SK-N-SH treated with all-trans-retinoic acid at 6 μM for 48 hours (cell line): ENCODE measurements around the gene MYO9A.

Source experiments
- ATAC-seq: fragments of 200-7000 bp; cut with Tn5 transposase; 3 replicates; pipeline ENCODE4 v1.9.1; 2020; ENCODE audit warnings: mild to moderate bottlenecking, moderate library complexity
- ARNTL ChIP-seq: fragments of 450-650 bp; formaldehyde crosslinking; IDR thresholded peaks from 2 replicates; pipeline ENCODE4 v1.5.0; 2020; ENCODE audit warnings: low read depth, mild to moderate bottlenecking, moderate library complexity, borderline replicate concordance
- BACH2 ChIP-seq: fragments of 250-450 bp; sonication (Bioruptor Pico); IDR thresholded peaks from 2 replicates; pipeline ENCODE4 v1.9.0; 2021; ENCODE audit warnings: mild to moderate bottlenecking, borderline replicate concordance
- CSDC2 ChIP-seq: fragments of 250-450 bp; sonication (Bioruptor Pico); IDR thresholded peaks from 2 replicates; pipeline ENCODE4 v1.5.0; 2020; ENCODE audit warnings: mild to moderate bottlenecking, moderate library complexity
- ESRRG ChIP-seq: fragments of 250-450 bp; sonication (Bioruptor Pico); IDR thresholded peaks from 2 replicates; pipeline ENCODE4 v1.6.1; 2021; ENCODE audit warnings: mild to moderate bottlenecking
- GLIS3 ChIP-seq: fragments of 250-450 bp; sonication (Bioruptor Pico); IDR thresholded peaks from 2 replicates; pipeline ENCODE4 v1.5.0; 2020; ENCODE audit warnings: mild to moderate bottlenecking, moderate library complexity
- ISL1 ChIP-seq: fragments of 250-450 bp; sonication (Bioruptor Pico); IDR thresholded peaks from 2 replicates; pipeline ENCODE4 v2.1.2; 2022; ENCODE audit warnings: mild to moderate bottlenecking, moderate library complexity
- OSR1 ChIP-seq: fragments of 250-450 bp; sonication (Bioruptor Pico); IDR thresholded peaks from 2 replicates; pipeline ENCODE4 v1.8.0; 2022; ENCODE audit warnings: moderate library complexity, mild to moderate bottlenecking, inconsistent platforms
- RARB ChIP-seq: fragments of 250-450 bp; sonication (Bioruptor Pico); IDR thresholded peaks from 2 replicates; pipeline ENCODE4 v1.8.0; 2021; ENCODE audit warnings: mild to moderate bottlenecking, moderate library complexity
- SNAI2 ChIP-seq: fragments of 250-450 bp; sonication (Bioruptor Pico); IDR thresholded peaks from 2 replicates; pipeline ENCODE4 v1.5.0; 2020; ENCODE audit warnings: mild to moderate bottlenecking, moderate library complexity
- TCF4 ChIP-seq: fragments of 250-450 bp; sonication (Bioruptor Pico); IDR thresholded peaks from 2 replicates; pipeline ENCODE4 v1.8.0; 2021; ENCODE audit warnings: mild to moderate bottlenecking, moderate library complexity, borderline replicate concordance
- TOX ChIP-seq: fragments of 250-450 bp; sonication (Bioruptor Pico); IDR thresholded peaks from 2 replicates; pipeline ENCODE4 v1.8.0; 2021; ENCODE audit warnings: mild to moderate bottlenecking, moderate library complexity, borderline replicate concordance
- ZFP3 ChIP-seq: fragments of 250-450 bp; sonication (Bioruptor Pico); IDR thresholded peaks from 2 replicates; pipeline ENCODE4 v1.5.0; 2020; ENCODE audit warnings: mild to moderate bottlenecking, moderate library complexity
- ZFP30 ChIP-seq: fragments of 450-650 bp; formaldehyde crosslinking; IDR thresholded peaks from 2 replicates; pipeline ENCODE4 v1.5.0; 2022; ENCODE audit warnings: mild to moderate bottlenecking, moderate library complexity
- ZNF565 ChIP-seq: fragments of 450-650 bp; formaldehyde crosslinking; conservative IDR thresholded peaks from 2 replicates; pipeline ENCODE4 v1.5.0; 2020; ENCODE audit warnings: low read depth, mild to moderate bottlenecking, moderate library complexity
- ZNF70 ChIP-seq: fragments of 450-650 bp; formaldehyde crosslinking; IDR thresholded peaks from 2 replicates; pipeline ENCODE4 v1.5.0; 2020; ENCODE audit warnings: mild to moderate bottlenecking, moderate library complexity
- ZNF8 ChIP-seq: fragments of 450-650 bp; formaldehyde crosslinking; IDR thresholded peaks from 2 replicates; pipeline ENCODE4 v1.5.0; 2020; ENCODE audit warnings: mild to moderate bottlenecking, moderate library complexity
- TF ChIP-seq, protein P1 (sequence below): fragments of 250-450 bp; sonication (Bioruptor Pico); IDR thresholded peaks from 2 replicates; pipeline ENCODE4 v1.8.0; 2020; ENCODE audit warnings: mild to moderate bottlenecking, moderate library complexity, borderline replicate concordance
- TF ChIP-seq, protein P2 (sequence below): fragments of 250-450 bp; sonication (Bioruptor Pico); IDR thresholded peaks from 2 replicates; pipeline ENCODE4 v1.8.0; 2021; ENCODE audit warnings: low read depth, mild to moderate bottlenecking, moderate library complexity, borderline replicate concordance
- TF ChIP-seq, protein P3 (sequence below): fragments of 250-450 bp; sonication (Bioruptor Pico); IDR thresholded peaks from 2 replicates; pipeline ENCODE4 v1.5.1; 2021; ENCODE audit warnings: mild to moderate bottlenecking, moderate library complexity
- TF ChIP-seq, protein P4 (sequence below): fragments of 250-450 bp; sonication (Bioruptor Pico); IDR thresholded peaks from 2 replicates; pipeline ENCODE4 v1.5.0; 2020; ENCODE audit warnings: mild to moderate bottlenecking, moderate library complexity

The MYO9A gene

DNA sequence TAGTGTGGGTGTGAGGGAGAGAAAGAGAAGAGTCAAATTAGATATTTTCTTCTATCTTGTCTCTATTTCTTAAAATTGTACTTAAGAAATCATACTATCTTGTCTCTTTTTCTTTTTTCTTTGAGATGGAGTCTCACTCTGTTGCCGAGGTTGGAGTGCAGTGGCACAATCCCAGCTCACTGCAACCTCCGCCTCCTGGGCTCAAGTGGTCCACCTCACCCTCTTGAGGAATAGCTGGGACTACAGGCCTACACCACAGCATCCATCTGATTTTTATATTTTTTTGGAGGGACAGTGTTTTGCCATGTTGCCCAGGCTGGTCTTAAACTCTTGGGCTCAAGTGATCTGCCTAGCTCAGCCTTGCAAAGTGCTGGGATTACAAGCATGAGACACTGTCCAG, 104.2 kb downstream of the MYO9A start:
- ATAC-seq = no peak
- no peak for TF ChIP-seq ZFP30
- TF ChIP-seq ARNTL (CRISPR knock-in tag) = no peak
- TF ChIP-seq ZNF8 (CRISPR knock-in tag) = no peak
- no peak for TF ChIP-seq CSDC2 (CRISPR knock-in tag)
- no peak for TF ChIP-seq GLIS3 (CRISPR knock-in tag)

DNA sequence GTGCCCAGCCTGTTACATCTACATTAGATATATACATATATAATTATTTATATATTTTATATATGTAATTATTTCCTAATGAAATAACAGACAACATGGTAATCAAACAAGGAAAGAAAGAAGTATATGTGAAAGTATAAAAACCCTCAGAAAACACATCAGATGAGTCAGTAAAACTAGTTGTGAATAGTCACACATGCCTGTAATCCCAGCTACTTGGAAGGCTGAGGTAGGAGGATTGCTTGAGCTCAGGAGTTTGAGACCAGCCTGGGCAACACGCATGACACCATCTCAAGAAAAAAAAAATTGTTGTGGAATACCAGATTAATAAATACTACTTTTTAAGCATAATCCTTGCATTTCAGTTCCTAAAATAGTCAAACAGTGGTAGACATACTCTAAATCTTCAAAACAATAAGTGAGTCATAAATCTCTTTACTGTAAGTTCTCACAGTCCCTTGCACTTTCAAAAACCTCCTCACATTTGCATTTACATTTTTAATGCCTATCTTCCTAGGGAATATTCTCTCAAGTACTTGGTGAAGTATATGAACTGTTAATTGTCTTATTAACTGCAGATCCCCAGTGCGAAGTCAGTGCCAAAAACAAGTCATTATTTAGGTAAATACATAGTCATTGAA, 106.5 kb downstream of the MYO9A start:
- no peak for ATAC-seq
- TF ChIP-seq ZNF8 (CRISPR knock-in tag) = no peak
- TF ChIP-seq ZFP3 (CRISPR knock-in tag) = no peak
- no peak for TF ChIP-seq TOX (CRISPR knock-in tag)

DNA sequence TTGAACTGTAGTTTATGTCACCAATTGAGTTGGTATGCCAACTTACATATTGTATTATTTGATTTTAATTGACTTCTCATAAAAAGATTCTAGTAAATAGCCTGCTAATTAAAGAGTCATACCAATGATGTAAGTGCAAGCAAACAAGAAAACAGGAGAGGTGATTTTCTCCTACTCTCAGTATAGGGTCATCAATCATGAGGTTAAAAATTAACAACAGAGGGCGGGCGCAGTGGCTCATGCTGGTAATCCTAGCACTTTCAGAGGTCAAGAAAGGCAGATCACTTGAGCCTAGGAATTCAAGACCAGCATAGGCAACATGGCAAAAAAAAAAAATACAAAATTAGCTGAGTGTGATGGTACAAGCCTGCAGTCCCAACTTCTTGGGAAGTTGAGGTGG, 108.7 kb downstream of the MYO9A start:
- ATAC-seq = no peak
- TF ChIP-seq, protein P1, sequence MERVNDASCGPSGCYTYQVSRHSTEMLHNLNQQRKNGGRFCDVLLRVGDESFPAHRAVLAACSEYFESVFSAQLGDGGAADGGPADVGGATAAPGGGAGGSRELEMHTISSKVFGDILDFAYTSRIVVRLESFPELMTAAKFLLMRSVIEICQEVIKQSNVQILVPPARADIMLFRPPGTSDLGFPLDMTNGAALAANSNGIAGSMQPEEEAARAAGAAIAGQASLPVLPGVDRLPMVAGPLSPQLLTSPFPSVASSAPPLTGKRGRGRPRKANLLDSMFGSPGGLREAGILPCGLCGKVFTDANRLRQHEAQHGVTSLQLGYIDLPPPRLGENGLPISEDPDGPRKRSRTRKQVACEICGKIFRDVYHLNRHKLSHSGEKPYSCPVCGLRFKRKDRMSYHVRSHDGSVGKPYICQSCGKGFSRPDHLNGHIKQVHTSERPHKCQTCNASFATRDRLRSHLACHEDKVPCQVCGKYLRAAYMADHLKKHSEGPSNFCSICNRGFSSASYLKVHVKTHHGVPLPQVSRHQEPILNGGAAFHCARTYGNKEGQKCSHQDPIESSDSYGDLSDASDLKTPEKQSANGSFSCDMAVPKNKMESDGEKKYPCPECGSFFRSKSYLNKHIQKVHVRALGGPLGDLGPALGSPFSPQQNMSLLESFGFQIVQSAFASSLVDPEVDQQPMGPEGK (CRISPR knock-in tag) = no peak
- TF ChIP-seq ZNF70 (no peak), ZFP3 (CRISPR knock-in tag) (no peak), ZNF565 (CRISPR knock-in tag) (no peak), OSR1 (CRISPR knock-in tag) (no peak), ISL1 (CRISPR knock-in tag) (no peak), SNAI2 (no peak), ESRRG (CRISPR knock-in tag) (no peak), GLIS3 (CRISPR knock-in tag) (no peak), TCF4 (CRISPR knock-in tag) (no peak), TOX (CRISPR knock-in tag) (no peak), BACH2 (CRISPR knock-in tag) (no peak), ZFP30 (no peak)
- TF ChIP-seq, protein P2, sequence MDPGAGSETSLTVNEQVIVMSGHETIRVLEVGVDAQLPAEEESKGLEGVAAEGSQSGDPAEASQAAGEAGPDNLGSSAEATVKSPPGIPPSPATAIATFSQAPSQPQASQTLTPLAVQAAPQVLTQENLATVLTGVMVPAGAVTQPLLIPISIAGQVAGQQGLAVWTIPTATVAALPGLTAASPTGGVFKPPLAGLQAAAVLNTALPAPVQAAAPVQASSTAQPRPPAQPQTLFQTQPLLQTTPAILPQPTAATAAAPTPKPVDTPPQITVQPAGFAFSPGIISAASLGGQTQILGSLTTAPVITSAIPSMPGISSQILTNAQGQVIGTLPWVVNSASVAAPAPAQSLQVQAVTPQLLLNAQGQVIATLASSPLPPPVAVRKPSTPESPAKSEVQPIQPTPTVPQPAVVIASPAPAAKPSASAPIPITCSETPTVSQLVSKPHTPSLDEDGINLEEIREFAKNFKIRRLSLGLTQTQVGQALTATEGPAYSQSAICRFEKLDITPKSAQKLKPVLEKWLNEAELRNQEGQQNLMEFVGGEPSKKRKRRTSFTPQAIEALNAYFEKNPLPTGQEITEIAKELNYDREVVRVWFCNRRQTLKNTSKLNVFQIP = no peak
- TF ChIP-seq, protein P3, sequence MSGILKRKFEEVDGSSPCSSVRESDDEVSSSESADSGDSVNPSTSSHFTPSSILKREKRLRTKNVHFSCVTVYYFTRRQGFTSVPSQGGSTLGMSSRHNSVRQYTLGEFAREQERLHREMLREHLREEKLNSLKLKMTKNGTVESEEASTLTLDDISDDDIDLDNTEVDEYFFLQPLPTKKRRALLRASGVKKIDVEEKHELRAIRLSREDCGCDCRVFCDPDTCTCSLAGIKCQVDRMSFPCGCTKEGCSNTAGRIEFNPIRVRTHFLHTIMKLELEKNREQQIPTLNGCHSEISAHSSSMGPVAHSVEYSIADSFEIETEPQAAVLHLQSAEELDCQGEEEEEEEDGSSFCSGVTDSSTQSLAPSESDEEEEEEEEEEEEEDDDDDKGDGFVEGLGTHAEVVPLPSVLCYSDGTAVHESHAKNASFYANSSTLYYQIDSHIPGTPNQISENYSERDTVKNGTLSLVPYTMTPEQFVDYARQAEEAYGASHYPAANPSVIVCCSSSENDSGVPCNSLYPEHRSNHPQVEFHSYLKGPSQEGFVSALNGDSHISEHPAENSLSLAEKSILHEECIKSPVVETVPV (CRISPR knock-in tag) = no peak
- TF ChIP-seq, protein P4, sequence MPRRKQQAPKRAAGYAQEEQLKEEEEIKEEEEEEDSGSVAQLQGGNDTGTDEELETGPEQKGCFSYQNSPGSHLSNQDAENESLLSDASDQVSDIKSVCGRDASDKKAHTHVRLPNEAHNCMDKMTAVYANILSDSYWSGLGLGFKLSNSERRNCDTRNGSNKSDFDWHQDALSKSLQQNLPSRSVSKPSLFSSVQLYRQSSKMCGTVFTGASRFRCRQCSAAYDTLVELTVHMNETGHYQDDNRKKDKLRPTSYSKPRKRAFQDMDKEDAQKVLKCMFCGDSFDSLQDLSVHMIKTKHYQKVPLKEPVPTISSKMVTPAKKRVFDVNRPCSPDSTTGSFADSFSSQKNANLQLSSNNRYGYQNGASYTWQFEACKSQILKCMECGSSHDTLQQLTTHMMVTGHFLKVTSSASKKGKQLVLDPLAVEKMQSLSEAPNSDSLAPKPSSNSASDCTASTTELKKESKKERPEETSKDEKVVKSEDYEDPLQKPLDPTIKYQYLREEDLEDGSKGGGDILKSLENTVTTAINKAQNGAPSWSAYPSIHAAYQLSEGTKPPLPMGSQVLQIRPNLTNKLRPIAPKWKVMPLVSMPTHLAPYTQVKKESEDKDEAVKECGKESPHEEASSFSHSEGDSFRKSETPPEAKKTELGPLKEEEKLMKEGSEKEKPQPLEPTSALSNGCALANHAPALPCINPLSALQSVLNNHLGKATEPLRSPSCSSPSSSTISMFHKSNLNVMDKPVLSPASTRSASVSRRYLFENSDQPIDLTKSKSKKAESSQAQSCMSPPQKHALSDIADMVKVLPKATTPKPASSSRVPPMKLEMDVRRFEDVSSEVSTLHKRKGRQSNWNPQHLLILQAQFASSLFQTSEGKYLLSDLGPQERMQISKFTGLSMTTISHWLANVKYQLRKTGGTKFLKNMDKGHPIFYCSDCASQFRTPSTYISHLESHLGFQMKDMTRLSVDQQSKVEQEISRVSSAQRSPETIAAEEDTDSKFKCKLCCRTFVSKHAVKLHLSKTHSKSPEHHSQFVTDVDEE (CRISPR knock-in tag) = no peak

DNA sequence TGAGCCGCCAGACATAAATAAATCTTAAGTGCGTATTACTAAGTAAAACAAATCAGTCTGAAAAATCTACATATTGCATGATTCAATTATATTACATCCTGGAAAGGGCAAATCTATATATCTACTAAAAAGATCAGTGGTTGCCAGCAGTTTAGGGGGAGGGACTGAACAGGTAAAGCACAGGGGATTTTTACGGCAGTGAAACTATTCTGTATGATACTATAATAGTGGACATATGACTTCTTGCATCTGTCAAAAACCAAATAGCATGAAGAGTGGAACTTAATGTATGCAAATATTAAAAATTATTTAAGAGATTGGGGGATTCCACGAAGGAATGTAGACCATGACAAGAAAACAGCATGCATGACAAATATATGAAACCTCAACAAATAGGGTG, 111.6 kb downstream of the MYO9A start:
- no peak for ATAC-seq
- TF ChIP-seq ESRRG (CRISPR knock-in tag) (no peak), RARB (CRISPR knock-in tag) (no peak), ZNF8 (CRISPR knock-in tag) (no peak), ZFP3 (CRISPR knock-in tag) (no peak), ZFP30 (no peak), ISL1 (CRISPR knock-in tag) (no peak), GLIS3 (CRISPR knock-in tag) (no peak), CSDC2 (CRISPR knock-in tag) (no peak), TCF4 (CRISPR knock-in tag) (no peak), SNAI2 (no peak), ARNTL (CRISPR knock-in tag) (no peak), ZNF565 (CRISPR knock-in tag) (no peak), OSR1 (CRISPR knock-in tag) (no peak)
- TF ChIP-seq, protein P1 (CRISPR knock-in tag) = no peak
- TF ChIP-seq, protein P3 (CRISPR knock-in tag) = no peak
- TF ChIP-seq, protein P4 (CRISPR knock-in tag) = no peak
